GM12878 (cell line): ENCODE measurements around the gene BHLHA15. TPM values are rescaled to one million over a fixed set of nuclear protein-coding genes. Genes with fewer than 3 reads are reported as not detected.

Experiments
- ATAC-seq: fragments of 200-7000 bp; cut with Tn5 transposase; 3 replicates; pipeline ENCODE4 v1.9.1; 2020; ENCODE audit warnings: mild to moderate bottlenecking, moderate library complexity
- BruUV-seq: library from RNA; stranded (reverse); fragments of 400-500 nt; replicated peaks from 2 replicates; lab custom pipeline; 2021; lab: Mats Ljungman, UMichigan
- CTCF ChIA-PET: fragments of 300-600 bp; sonication (Branson Sonifier 250); formaldehyde crosslinking; extraction: SDS; loops from one replicate; lab custom pipeline; 2021; ENCODE audit warnings: inconsistent platforms; lab: Yijun Ruan, JAX
- POLR2A ChIA-PET: fragments of 350-600 bp; formaldehyde crosslinking; extraction: SDS; loops from one replicate; lab custom pipeline; 2021; ENCODE audit warnings: inconsistent platforms; lab: Charles Lee
- RAD21 ChIA-PET: fragments of 300-600 bp; sonication (Branson Sonifier 250); formaldehyde crosslinking; loops from one replicate; lab custom pipeline; 2023; ENCODE audit warnings: antibody characterized with exemption; ENCODE audit not compliant: unreplicated experiment; lab: Charles Lee
- SMC1A ChIA-PET: fragments of 300-600 bp; sonication (Branson Sonifier 250); formaldehyde crosslinking; loops from one replicate; lab custom pipeline; 2023; ENCODE audit not compliant: unreplicated experiment, uncharacterized antibody; lab: Charles Lee
- DNase-seq: peaks from one replicate; pipeline ENCODE4 v3.0.0-alpha.2; 2011; ENCODE audit warnings: low read depth, low spot score
- FAIRE-seq: peaks from 3 replicates; lab custom pipeline; 2011; peaks lifted over from hg19 to GRCh38; lab: Jason Lieb, UNC
- H2AFZ ChIP-seq: 2 replicates; pipeline ENCODE4 v1.6.0; 2011; ENCODE audit warnings: low read depth, low read length, control low read depth; ENCODE audit not compliant: control insufficient read depth
- H3K27ac ChIP-seq: 2 replicates; pipeline ENCODE4 v1.5.1; 2011; ENCODE audit warnings: control low read depth; ENCODE audit not compliant: control insufficient read depth, insufficient read depth
- H3K27me3 ChIP-seq, 2 experiments: replicated peaks in 1 of 2; 2 replicates each; pipeline versions ENCODE4 v1.6.0 to v1.6.1; 2011; ENCODE audit warnings: low read length in 1 of 2; ENCODE audit not compliant: control insufficient read depth in 2 of 2, insufficient read depth in 2 of 2
- H3K36me3 ChIP-seq, 2 experiments: 2 replicates each; pipeline ENCODE4 v1.5.1; 2011; ENCODE audit warnings: low read length in 1 of 2; ENCODE audit not compliant: control insufficient read depth in 2 of 2, insufficient read depth in 2 of 2
- H3K4me1 ChIP-seq: 2 replicates; pipeline ENCODE4 v1.6.1; 2011; ENCODE audit warnings: mild to moderate bottlenecking, low read length, moderate library complexity, mixed read lengths; ENCODE audit not compliant: control insufficient read depth, insufficient read depth
- H3K4me2 ChIP-seq: 2 replicates; pipeline ENCODE4 v1.6.0; 2011; ENCODE audit warnings: control low read depth; ENCODE audit not compliant: control insufficient read depth, insufficient read depth
- H3K4me3 ChIP-seq: fragments of 200-600 bp; sonication (generic); 2 replicates; pipeline ENCODE4 v1.5.1; 2016
- H3K79me2 ChIP-seq: 2 replicates; pipeline ENCODE4 v1.6.0; 2011; ENCODE audit warnings: low read length; ENCODE audit not compliant: control insufficient read depth, insufficient read depth
- H3K9ac ChIP-seq: 2 replicates; pipeline ENCODE4 v1.8.0; 2011; ENCODE audit warnings: low read length, control low read depth, mixed read lengths; ENCODE audit not compliant: control insufficient read depth, insufficient read depth
- H3K9me3 ChIP-seq: replicated peaks from 3 replicates; pipeline ENCODE4 v1.5.1; 2011; ENCODE audit warnings: mild to moderate bottlenecking, low read length; ENCODE audit not compliant: control insufficient read depth, insufficient read depth
- H4K20me1 ChIP-seq: 2 replicates; pipeline ENCODE4 v1.6.0; 2011; ENCODE audit not compliant: control insufficient read depth, insufficient read depth
- ESRRA ChIP-seq: IDR thresholded peaks from 2 replicates; pipeline ENCODE4 v1.6.1; 2012; ENCODE audit warnings: mild to moderate bottlenecking, low read length, improper control_type of control experiment
- HDAC2 ChIP-seq: fragments of 200-600 bp; sonication (generic); IDR thresholded peaks from 2 replicates; pipeline ENCODE4 v1.6.1; 2017
- MYB ChIP-seq: fragments of 150-350 bp; IDR thresholded peaks from 2 replicates; pipeline ENCODE4 v1.6.1; 2014; ENCODE audit warnings: mild to moderate bottlenecking, low read depth, low read length, borderline replicate concordance
- SKIL ChIP-seq: fragments of 450-650 bp; IDR thresholded peaks from 2 replicates; pipeline ENCODE4 v1.6.1; 2017; ENCODE audit warnings: mild to moderate bottlenecking, low read depth, inconsistent platforms; ENCODE audit not compliant: poor library complexity, severe bottlenecking
- WGBS: methylation state at CpG from one replicate; pipeline ENCODE4 v1.1.6; 2016; ENCODE audit warnings: low lambda C conversion rate; ENCODE audit not compliant: insufficient replicate concordance, insufficient coverage; ENCODE audit errors: missing lambda C conversion rate; 5-methylcytosine and 5-hydroxymethylcytosine counted together
- in situ Hi-C: fragments of 300-500 bp; cut with MboI; formaldehyde crosslinking; loops from 9 replicates; pipeline ENCODE4 v1.14.3; 2018; ENCODE audit warnings: mixed read lengths
- intact Hi-C: fragments of 100-400 bp; cut with micrococcal nuclease; formaldehyde crosslinking; loops from one replicate; pipeline ENCODE4 v1.14.2; 2022; ENCODE audit not compliant: unreplicated experiment
- polyA plus RNA-seq, 11 experiments: library from polyadenylated mRNA; depleted of rRNA in 4 of 11; unstranded in 6 of 11; stranded (reverse) in 5 of 11; fragments of >200 nt; fragmentation: Nextera tagmentation in 4 of 11; fragmentation: Illumina TruSeq in 1 of 11; extraction: Ambion mirVana in 4 of 11; extraction: Trizol in 1 of 11; gene quantifications; 1 replicate in 1 of 11; 2 replicates in 10 of 11; pipeline versions ENCODE4 v1.2.1 to v1.2.3, GENCODE V29; 2011 to 2016; ENCODE audit warnings: inconsistent platforms in 2 of 11, missing spikeins in 2 of 11, low read depth in 1 of 11
- total RNA-seq, 4 experiments: library from RNA; depleted of rRNA in 3 of 4; stranded (reverse); fragments of >200 nt in 3 of 4; fragmentation: Illumina TruSeq in 1 of 4; extraction: Trizol in 1 of 4; gene quantifications; 2 replicates each; pipeline versions ENCODE4 v1.2.1 to v1.2.3, GENCODE V29; 2013 to 2021

The BHLHA15 gene
- total and polyA plus RNA-seq, 10 of the 15 experiments (the other 5 are each of a cell fraction or from before 2014, with no cell fraction given) = 0.54 to 4.2 (median 2.5) TPM; not detected in 4

GRCh38 chr7:98223898-98224700 lies 12.9 kb downstream of the BHLHA15 start:
- CTCF ChIA-PET = no interaction called here
- Histone ChIP-seq H3K27me3 (no peaks in the 10 kb centered on the region), H3K4me2 (no peak overlapping the region), H3K36me3 (no peaks in the 10 kb centered on the region), H3K9me3 (no peaks in the 10 kb centered on the region), H3K27ac (no peak overlapping the region), H3K4me3 (no peak overlapping the region), H2AFZ (no peak overlapping the region), H4K20me1 (no peaks in the 10 kb centered on the region), H3K4me1 (peaks cover 14% of the 10 kb centered on the region), H3K9ac (no peak overlapping the region), H3K79me2 (no peaks in the 10 kb centered on the region)
- no TSS peak for BruUV-seq
- DNase-seq (no peak), ATAC-seq (no peak), FAIRE-seq (no peak)
- POLR2A ChIA-PET = no interaction called here
- SMC1A ChIA-PET = no interaction called here
- intact Hi-C loops = no loop called here
- in situ Hi-C loops = no loop called here
- no peak for TF ChIP-seq ESRRA
- no peak for TF ChIP-seq HDAC2
- TF ChIP-seq MYB = no peak
- TF ChIP-seq SKIL = no peak
- WGBS = 83% methylated on average over 19 of the region's 21 CpGs
- RAD21 ChIA-PET = no interaction called here
